Activated CD8-positive, alpha-beta memory T cell treated with anti-CD3 and anti-CD28 coated beads, Interleukin-2, amount 10 ng/mL, durations not matched to agents 7 days and 5 days (primary cell): ENCODE data around the gene ROR1. TPM values are rescaled to one million over a fixed set of nuclear protein-coding genes. Genes with fewer than 3 reads are reported as not detected.

Experiments
- ATAC-seq: fragments of 150-1000 bp; cut with Tn5 transposase; one replicate; pipeline ENCODE4 v1.10.0; 2021; ENCODE audit warnings: moderate library complexity
- CTCF ChIA-PET: fragments of 350-600 bp; sonication (Branson Sonifier 250); formaldehyde crosslinking; loops from one replicate; lab custom pipeline; 2021; ENCODE audit warnings: antibody characterized with exemption; lab: Charles Lee
- DNase-seq: peaks from one replicate; pipeline ENCODE4 v3.0.0-alpha.2; 2020
- H3K27ac Mint-ChIP-seq: one replicate; pipeline ENCODE4 v1.8.0; 2021; ENCODE audit warnings: mild to moderate bottlenecking, mixed read lengths
- H3K27me3 Mint-ChIP-seq: one replicate; pipeline ENCODE4 v1.8.0; 2021; ENCODE audit warnings: mixed read lengths
- H3K36me3 Mint-ChIP-seq: one replicate; pipeline ENCODE4 v1.8.0; 2021; ENCODE audit warnings: mild to moderate bottlenecking, mixed read lengths
- H3K4me1 Mint-ChIP-seq: one replicate; pipeline ENCODE4 v1.8.0; 2021; ENCODE audit warnings: mixed read lengths
- H3K4me3 Mint-ChIP-seq: one replicate; pipeline ENCODE4 v1.8.0; 2021; ENCODE audit warnings: mild to moderate bottlenecking, moderate library complexity, mixed read lengths
- H3K9me3 Mint-ChIP-seq: one replicate; pipeline ENCODE4 v1.8.0; 2022; ENCODE audit warnings: low read depth, mixed read lengths
- total RNA-seq, 2 experiments: library from RNA; stranded (reverse); gene quantifications; one replicate each; pipeline ENCODE4 v1.2.3, GENCODE V29; 2021

ROR1 gene
- total RNA-seq, 2 experiments from 2014 or later: not detected

- no peak overlapping the region for H3K4me3 Mint-ChIP-seq
- no peaks in the 10 kb centered on the region for H3K4me1 Mint-ChIP-seq
- CTCF ChIA-PET: no interaction called here
- H3K9me3 Mint-ChIP-seq: no peaks in the 10 kb centered on the region
- H3K27ac Mint-ChIP-seq: no peak overlapping the region
- H3K36me3 Mint-ChIP-seq: no peaks in the 10 kb centered on the region
- DNase-seq: no peak
- ATAC-seq: no peak
- H3K27me3 Mint-ChIP-seq: peaks cover 18% of the 10 kb centered on the region
Observed at GRCh38 chr1:64162151-64162550, 388.3 kb downstream of the ROR1 start.

DNA sequence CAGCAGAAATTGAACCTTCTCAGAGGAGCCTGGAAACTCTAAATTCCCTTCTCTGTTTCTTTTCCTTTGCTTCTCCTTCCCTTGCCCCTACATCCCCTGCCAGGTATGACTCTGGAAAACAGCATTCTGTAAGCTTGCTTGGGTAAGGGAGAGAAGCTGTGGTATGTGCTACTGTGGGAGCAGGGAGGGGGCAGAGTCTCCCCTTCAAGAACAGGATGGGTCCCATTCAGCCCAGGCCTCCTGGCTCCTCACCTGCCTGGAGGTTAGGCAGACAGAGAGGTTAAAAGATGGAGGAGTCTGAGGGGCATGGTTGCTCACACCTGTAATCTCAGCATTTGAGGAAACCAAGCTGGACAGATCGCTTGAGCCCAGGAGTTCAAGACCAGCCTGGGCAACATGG is 389.0 kb downstream of the ROR1 start:
- Mint-ChIP-seq H3K27ac (no peak overlapping the region), H3K4me1 (no peaks in the 10 kb centered on the region), H3K4me3 (no peak overlapping the region), H3K36me3 (no peaks in the 10 kb centered on the region), H3K9me3 (no peaks in the 10 kb centered on the region), H3K27me3 (peaks cover 15% of the 10 kb centered on the region)
- no peak for DNase-seq
- ATAC-seq: no peak
- CTCF ChIA-PET: no interaction called here

GRCh38 chr1:64163431-64163830 is 389.6 kb downstream of the ROR1 start:
- ATAC-seq (no peak), DNase-seq (no peak)
- no peak overlapping the region for H3K4me3 Mint-ChIP-seq
- no peaks in the 10 kb centered on the region for H3K4me1 Mint-ChIP-seq
- H3K9me3 Mint-ChIP-seq: peaks cover 3% of the 10 kb centered on the region
- H3K27me3 Mint-ChIP-seq: peaks cover 15% of the 10 kb centered on the region
- CTCF ChIA-PET: no interaction called here
- no peaks in the 10 kb centered on the region for H3K36me3 Mint-ChIP-seq
- H3K27ac Mint-ChIP-seq: no peak overlapping the region

DNA sequence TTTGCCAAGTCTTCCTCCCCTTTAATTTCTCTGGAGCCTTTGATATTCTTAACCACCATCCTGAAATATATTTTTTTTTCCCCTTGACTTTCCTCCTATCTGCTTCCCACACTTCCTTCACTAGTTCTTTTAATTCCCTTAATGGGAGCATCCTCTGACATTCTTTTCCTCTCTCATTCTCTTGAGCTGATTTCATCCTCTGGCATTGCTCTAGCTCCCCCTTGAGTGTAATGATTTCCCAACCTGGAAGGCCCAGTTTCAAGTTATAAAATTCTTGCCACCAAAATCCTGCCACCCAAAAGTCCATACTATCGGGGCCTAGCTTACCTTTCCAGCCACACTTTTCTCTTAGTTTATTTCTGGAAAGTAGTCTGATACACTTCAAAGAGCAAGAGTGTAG is 390.2 kb downstream of the ROR1 start:
- peaks cover 15% of the 10 kb centered on the region for H3K27me3 Mint-ChIP-seq
- H3K4me3 Mint-ChIP-seq: no peak overlapping the region
- peaks cover 3% of the 10 kb centered on the region for H3K9me3 Mint-ChIP-seq
- DNase-seq: no peak
- no peak overlapping the region for H3K27ac Mint-ChIP-seq
- H3K4me1 Mint-ChIP-seq: no peaks in the 10 kb centered on the region
- no peak for ATAC-seq
- no peaks in the 10 kb centered on the region for H3K36me3 Mint-ChIP-seq
- CTCF ChIA-PET: no interaction called here

GRCh38 chr1:64166629-64167028 is 392.8 kb downstream of the ROR1 start:
- CTCF ChIA-PET: interaction anchor here (0.8 kb wide), 1 partner anchor 29 kb away, joined by 3 read pairs; no protein-coding TSS in a partner anchor
- DNase-seq (no peak), ATAC-seq (no peak)
- Mint-ChIP-seq H3K9me3 (peaks cover 3% of the 10 kb centered on the region), H3K27ac (no peak overlapping the region), H3K27me3 (peaks cover 14% of the 10 kb centered on the region), H3K4me3 (no peak overlapping the region), H3K4me1 (peaks cover 5% of the 10 kb centered on the region), H3K36me3 (no peaks in the 10 kb centered on the region)

DNA sequence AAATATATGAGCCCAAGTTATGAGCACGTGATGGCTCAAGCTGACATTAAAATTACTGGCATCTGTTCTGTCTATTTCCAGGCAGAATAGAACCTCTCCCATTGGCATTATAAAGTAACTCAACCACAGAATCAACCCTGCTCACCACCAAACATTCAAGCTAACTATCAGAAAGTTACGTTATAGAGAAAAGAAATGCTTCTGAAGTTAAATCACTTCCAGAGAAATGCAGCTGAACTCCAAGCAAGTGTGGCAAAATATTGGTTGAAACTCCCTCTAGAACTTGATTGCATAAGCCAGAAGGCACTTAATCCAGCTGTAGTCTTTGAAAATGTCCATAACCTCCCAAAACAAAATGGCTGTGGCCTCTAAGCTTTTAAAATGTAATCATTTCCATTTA is 393.4 kb downstream of the ROR1 start:
- Mint-ChIP-seq H3K9me3 (peaks cover 3% of the 10 kb centered on the region), H3K4me3 (no peak overlapping the region), H3K36me3 (no peaks in the 10 kb centered on the region), H3K27ac (no peak overlapping the region), H3K27me3 (peaks cover 14% of the 10 kb centered on the region), H3K4me1 (peaks cover 10% of the 10 kb centered on the region)
- no peak for ATAC-seq
- no peak for DNase-seq
- CTCF ChIA-PET: no interaction called here

DNA sequence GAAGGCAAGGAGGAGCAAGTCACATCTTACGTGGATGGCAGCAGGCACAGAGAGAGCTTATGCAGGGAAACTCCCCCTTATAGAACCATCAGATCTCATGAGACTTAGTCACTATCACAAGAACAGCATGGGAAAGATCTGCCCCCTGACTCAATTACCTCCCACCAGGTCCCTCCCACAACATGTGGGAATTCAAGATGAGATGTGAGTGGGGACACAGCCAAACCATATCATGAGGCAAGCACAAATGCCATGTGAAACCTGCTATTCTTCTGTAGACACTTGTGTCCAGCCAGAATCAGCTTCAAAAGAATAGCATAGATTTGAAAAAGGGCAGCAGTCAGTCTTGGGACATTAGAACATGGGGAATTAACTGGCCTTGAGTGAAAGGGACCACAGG is 397.4 kb downstream of the ROR1 start:
- Mint-ChIP-seq H3K27me3 (peaks cover 21% of the 10 kb centered on the region), H3K4me3 (no peak overlapping the region), H3K4me1 (peaks cover 10% of the 10 kb centered on the region), H3K36me3 (no peaks in the 10 kb centered on the region), H3K9me3 (peaks cover 3% of the 10 kb centered on the region), H3K27ac (no peak overlapping the region)
- CTCF ChIA-PET: interaction anchor here (1.0 kb wide), 1 partner anchor 34 kb away, joined by 5 read pairs; no protein-coding TSS in a partner anchor
- ATAC-seq: no peak
- DNase-seq: no peak

GRCh38 chr1:64171797-64172281 is 398.0 kb downstream of the ROR1 start:
- no peak for DNase-seq
- H3K4me3 Mint-ChIP-seq: no peak overlapping the region
- peaks cover 21% of the 10 kb centered on the region for H3K27me3 Mint-ChIP-seq
- no peak overlapping the region for H3K27ac Mint-ChIP-seq
- peaks cover 3% of the 10 kb centered on the region for H3K9me3 Mint-ChIP-seq
- no peak for ATAC-seq
- CTCF ChIA-PET: interaction anchor here (1.0 kb wide), 1 partner anchor 34 kb away, joined by 5 read pairs; no protein-coding TSS in a partner anchor
- H3K4me1 Mint-ChIP-seq: peaks cover 10% of the 10 kb centered on the region
- H3K36me3 Mint-ChIP-seq: no peaks in the 10 kb centered on the region

DNA sequence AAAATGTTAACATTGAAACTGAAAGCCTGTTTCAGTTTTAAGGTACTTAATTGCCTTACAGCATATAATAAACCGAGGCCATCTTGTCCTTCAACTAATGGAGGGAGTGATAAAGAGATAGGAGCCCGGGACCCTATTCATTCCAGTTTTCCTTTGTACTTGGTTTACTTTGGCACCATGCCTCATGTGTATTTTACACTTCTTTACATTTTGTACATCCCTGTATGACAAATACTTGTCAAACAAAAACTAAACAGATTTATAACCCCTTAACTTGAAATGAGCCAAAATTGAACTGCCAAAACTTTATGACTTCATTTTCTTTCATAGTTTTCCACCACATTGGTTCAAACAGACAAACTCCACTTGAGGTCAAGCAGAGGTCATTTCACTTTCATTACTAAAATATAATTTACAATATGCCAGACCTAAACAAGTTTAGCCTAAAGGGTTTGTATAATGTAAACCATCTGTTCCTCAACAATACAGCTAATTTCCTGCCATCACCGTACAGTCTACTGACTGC is 398.7 kb downstream of the ROR1 start:
- ATAC-seq (no peak), DNase-seq (no peak)
- H3K4me3 Mint-ChIP-seq: no peak overlapping the region
- H3K9me3 Mint-ChIP-seq: peaks cover 3% of the 10 kb centered on the region
- H3K27ac Mint-ChIP-seq: no peak overlapping the region
- H3K27me3 Mint-ChIP-seq: peaks cover 21% of the 10 kb centered on the region
- CTCF ChIA-PET: no interaction called here
- H3K4me1 Mint-ChIP-seq: peaks cover 10% of the 10 kb centered on the region
- H3K36me3 Mint-ChIP-seq: no peaks in the 10 kb centered on the region

GRCh38 chr1:64173336-64173940 is 399.6 kb downstream of the ROR1 start:
- peaks cover 25% of the 10 kb centered on the region for H3K27me3 Mint-ChIP-seq
- H3K9me3 Mint-ChIP-seq: no peaks in the 10 kb centered on the region
- H3K36me3 Mint-ChIP-seq: no peaks in the 10 kb centered on the region
- CTCF ChIA-PET: no interaction called here
- no peak overlapping the region for H3K27ac Mint-ChIP-seq
- ATAC-seq: no peak
- H3K4me3 Mint-ChIP-seq: no peak overlapping the region
- no peak for DNase-seq
- peaks cover 10% of the 10 kb centered on the region for H3K4me1 Mint-ChIP-seq

GRCh38 chr1:64175639-64176038 is 401.8 kb downstream of the ROR1 start:
- no peak overlapping the region for H3K27ac Mint-ChIP-seq
- DNase-seq: no peak
- H3K27me3 Mint-ChIP-seq: peaks cover 28% of the 10 kb centered on the region
- no peaks in the 10 kb centered on the region for H3K36me3 Mint-ChIP-seq
- H3K4me3 Mint-ChIP-seq: no peak overlapping the region
- no peak for ATAC-seq
- no peaks in the 10 kb centered on the region for H3K9me3 Mint-ChIP-seq
- H3K4me1 Mint-ChIP-seq: peaks cover 10% of the 10 kb centered on the region
- CTCF ChIA-PET: no interaction called here

- no peak for ATAC-seq
- Mint-ChIP-seq H3K27me3 (peaks cover 27% of the 10 kb centered on the region), H3K36me3 (no peaks in the 10 kb centered on the region), H3K4me1 (peaks cover 4% of the 10 kb centered on the region), H3K27ac (no peak overlapping the region), H3K9me3 (no peaks in the 10 kb centered on the region), H3K4me3 (no peak overlapping the region)
- CTCF ChIA-PET: no interaction called here
- no peak for DNase-seq
Observed at GRCh38 chr1:64176659-64177058, 402.8 kb downstream of the ROR1 start.

DNA sequence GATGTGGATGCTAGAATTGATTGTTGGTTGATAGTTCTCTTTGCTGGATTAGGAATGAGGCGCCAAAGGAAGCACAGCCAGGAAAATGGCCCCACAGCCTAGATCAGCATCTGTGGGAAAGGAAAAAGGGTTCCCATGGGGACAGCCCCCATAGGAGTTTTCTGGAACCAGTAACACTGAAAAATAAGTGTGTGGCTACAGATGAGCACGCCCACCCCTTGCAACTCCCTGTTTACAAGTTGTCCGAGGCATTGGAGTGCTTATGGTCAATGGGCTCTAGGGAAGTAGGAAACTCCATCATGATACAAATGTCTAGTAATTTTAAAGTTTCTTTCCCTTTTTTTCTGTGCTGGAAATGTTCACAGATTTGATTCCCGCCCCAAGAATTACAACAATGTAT is 405.8 kb downstream of the ROR1 start:
- Mint-ChIP-seq H3K36me3 (no peaks in the 10 kb centered on the region), H3K4me1 (no peaks in the 10 kb centered on the region), H3K27ac (no peak overlapping the region), H3K9me3 (no peaks in the 10 kb centered on the region), H3K27me3 (peaks cover 22% of the 10 kb centered on the region), H3K4me3 (no peak overlapping the region)
- no peak for ATAC-seq
- CTCF ChIA-PET: no interaction called here
- DNase-seq: no peak

GRCh38 chr1:64182207-64182606 is 408.4 kb downstream of the ROR1 start:
- CTCF ChIA-PET: no interaction called here
- no peak for DNase-seq
- Mint-ChIP-seq H3K27me3 (peaks cover 15% of the 10 kb centered on the region), H3K4me1 (no peaks in the 10 kb centered on the region), H3K9me3 (no peaks in the 10 kb centered on the region), H3K4me3 (no peak overlapping the region), H3K36me3 (no peaks in the 10 kb centered on the region), H3K27ac (no peak overlapping the region)
- ATAC-seq: no peak
